Thoracic aorta (tissue), 2 donors: ENCODE results near the gene PIEZO1. TPM values are rescaled to one million over a fixed set of nuclear protein-coding genes. Genes with fewer than 3 reads are reported as not detected.

ENCODE experiments used
- ATAC-seq: fragments of 150-250 bp; one replicate; pipeline ENCODE4 v1.8.0; 2017; ENCODE audit warnings: low read depth; ENCODE audit not compliant: insufficient number of reproducible peaks, low FRiP score
- DNase-seq: peaks from one replicate; pipeline ENCODE4 v3.0.0-alpha.2; 2020; ENCODE audit warnings: low spot score
- H3K27ac ChIP-seq, 2 donors: fragments of 200-600 bp; sonication (generic); 1 replicate in 1 of 2; 2 replicates in 1 of 2; pipeline ENCODE4 v1.5.1; 2016; ENCODE audit warnings: mild to moderate bottlenecking in 2 of 2, moderate library complexity in 2 of 2
- H3K27me3 ChIP-seq: fragments of 200-600 bp; sonication (generic); replicated peaks from 2 replicates; pipeline ENCODE4 v1.6.0; 2016; ENCODE audit warnings: mild to moderate bottlenecking; ENCODE audit not compliant: insufficient read depth
- H3K36me3 ChIP-seq: fragments of 200-600 bp; sonication (generic); one replicate; pipeline ENCODE4 v1.5.1; 2016
- H3K4me1 ChIP-seq, 2 donors: fragments of 200-600 bp; sonication (generic); 1 replicate in 1 of 2; 2 replicates in 1 of 2; pipeline versions ENCODE4 v1.5.1 to v1.6.0; 2016; ENCODE audit warnings: low read depth in 2 of 2, mild to moderate bottlenecking in 1 of 2; ENCODE audit not compliant: control insufficient read depth in 1 of 2
- H3K4me3 ChIP-seq: fragments of 200-600 bp; sonication (generic); 2 replicates; pipeline ENCODE4 v1.5.1; 2016; ENCODE audit warnings: mild to moderate bottlenecking
- H3K9me3 ChIP-seq: fragments of 200-600 bp; sonication (generic); 2 replicates; pipeline ENCODE4 v1.5.1; 2016
- total RNA-seq, 2 donors: library from RNA; depleted of rRNA; stranded (reverse); fragments of >200 nt; gene quantifications; one replicate each; pipeline versions ENCODE4 v1.1.0 to v1.2.3, GENCODE V29; 2016
- TF ChIP-seq, protein P1 (sequence below): fragments of 200-600 bp; sonication (generic); IDR thresholded peaks from one replicate; pipeline ENCODE4 v1.5.1; 2019; ENCODE audit warnings: antibody characterized with exemption

The PIEZO1 gene
- total RNA-seq, 2 donors from 2014 or later = 108 to 179 TPM

DNA sequence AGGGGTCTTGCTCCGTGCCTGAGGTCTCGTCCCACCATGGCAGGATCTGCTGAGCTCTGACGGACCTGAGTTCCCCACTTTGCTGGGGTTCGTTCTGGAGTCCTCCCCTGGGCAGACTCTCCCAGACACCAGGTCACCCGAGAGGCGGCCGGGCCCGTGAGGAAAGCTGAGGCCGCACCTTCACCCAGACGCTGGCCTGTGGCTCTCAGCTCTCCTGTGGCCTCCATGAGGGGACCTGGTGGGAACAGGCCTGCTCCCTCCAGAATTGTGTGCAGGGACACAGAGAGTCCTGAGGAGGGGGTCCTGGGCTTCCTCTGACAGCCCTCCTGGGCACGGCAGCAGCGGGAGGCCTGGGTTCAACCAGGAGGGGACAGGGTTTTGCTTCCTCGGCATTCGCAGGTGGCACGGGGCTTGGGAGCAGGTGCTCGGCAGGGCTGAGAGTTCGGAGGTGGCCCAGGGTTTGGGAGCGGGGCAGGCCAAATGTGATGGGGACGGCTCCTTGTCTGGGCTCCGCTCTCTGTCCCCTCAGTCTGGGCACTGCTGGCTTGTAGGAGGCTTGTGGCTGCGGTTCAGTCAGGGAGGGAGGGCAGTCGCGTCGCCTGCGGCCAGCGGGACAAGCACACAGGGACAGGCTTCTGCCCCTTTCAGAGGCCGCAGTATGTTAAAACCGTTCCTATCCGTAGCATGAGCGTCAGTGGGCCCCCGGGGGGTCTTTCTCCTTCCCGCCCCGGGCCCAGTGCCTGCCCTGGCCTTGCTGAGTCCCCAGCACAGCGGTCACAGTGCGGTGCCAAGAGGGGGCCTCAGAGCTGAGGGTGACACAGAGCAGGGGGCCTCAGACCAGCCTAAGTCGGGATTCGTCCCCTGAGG is 90.6 kb downstream of the PIEZO1 start:
- H3K36me3 ChIP-seq = peaks cover 11% of the 10 kb centered on the region
- no peaks in the 10 kb centered on the region for H3K9me3 ChIP-seq
- H3K27me3 ChIP-seq = no peaks in the 10 kb centered on the region
- ATAC-seq = no peak
- H3K27ac ChIP-seq = no peak overlapping the region
- H3K4me3 ChIP-seq = no peak overlapping the region
- no peak for DNase-seq
- H3K4me1 ChIP-seq = no peaks in the 10 kb centered on the region
- TF ChIP-seq, protein P1, sequence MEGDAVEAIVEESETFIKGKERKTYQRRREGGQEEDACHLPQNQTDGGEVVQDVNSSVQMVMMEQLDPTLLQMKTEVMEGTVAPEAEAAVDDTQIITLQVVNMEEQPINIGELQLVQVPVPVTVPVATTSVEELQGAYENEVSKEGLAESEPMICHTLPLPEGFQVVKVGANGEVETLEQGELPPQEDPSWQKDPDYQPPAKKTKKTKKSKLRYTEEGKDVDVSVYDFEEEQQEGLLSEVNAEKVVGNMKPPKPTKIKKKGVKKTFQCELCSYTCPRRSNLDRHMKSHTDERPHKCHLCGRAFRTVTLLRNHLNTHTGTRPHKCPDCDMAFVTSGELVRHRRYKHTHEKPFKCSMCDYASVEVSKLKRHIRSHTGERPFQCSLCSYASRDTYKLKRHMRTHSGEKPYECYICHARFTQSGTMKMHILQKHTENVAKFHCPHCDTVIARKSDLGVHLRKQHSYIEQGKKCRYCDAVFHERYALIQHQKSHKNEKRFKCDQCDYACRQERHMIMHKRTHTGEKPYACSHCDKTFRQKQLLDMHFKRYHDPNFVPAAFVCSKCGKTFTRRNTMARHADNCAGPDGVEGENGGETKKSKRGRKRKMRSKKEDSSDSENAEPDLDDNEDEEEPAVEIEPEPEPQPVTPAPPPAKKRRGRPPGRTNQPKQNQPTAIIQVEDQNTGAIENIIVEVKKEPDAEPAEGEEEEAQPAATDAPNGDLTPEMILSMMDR = no peak

DNA sequence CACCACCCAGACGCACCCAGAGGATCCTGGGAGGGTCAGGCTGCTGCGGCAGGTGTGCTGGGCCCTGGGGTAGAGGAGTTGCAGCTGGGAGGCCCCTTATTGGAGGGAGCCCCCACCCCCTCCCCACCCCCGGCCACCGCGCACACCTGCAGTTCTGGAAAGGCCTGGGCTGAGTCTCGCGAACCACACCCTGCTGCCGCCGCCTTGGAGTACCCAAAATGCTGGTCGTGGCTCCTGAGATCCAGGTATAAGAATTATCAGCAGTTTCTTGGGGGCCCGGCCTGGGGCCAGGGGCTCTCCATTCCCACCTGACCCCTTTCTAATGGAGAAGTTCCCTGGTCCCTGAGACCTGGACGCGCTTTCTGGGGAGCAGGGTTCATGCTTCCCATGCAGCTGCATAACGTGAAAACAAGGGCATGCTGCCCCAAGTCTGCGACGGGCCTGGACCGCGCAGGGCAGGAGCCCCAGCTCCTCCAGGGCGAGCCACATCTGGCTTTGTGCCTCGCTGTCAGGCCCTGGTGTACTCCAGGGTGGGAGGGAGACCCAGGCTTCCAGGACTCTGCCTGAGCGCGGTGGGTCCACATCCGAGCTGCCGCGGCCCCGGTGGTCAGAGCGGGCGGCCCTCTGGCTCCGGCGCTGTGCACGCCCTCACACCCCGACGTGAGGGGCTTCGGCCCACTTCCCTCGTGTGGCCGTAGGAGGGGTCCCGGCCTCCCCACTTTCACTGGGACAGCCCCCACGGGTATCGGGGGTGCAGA is 91.4 kb downstream of the PIEZO1 start:
- Histone ChIP-seq H3K27ac (no peak overlapping the region), H3K27me3 (no peaks in the 10 kb centered on the region), H3K4me3 (no peak overlapping the region), H3K4me1 (no peaks in the 10 kb centered on the region), H3K36me3 (peaks cover 11% of the 10 kb centered on the region), H3K9me3 (no peaks in the 10 kb centered on the region)
- TF ChIP-seq, protein P1 = no peak
- DNase-seq (no peak), ATAC-seq (no peak)

GRCh38 chr16:88692861-88693260 is 92.2 kb downstream of the PIEZO1 start:
- TF ChIP-seq, protein P1 = no peak
- Histone ChIP-seq H3K27me3 (no peaks in the 10 kb centered on the region), H3K4me1 (no peaks in the 10 kb centered on the region), H3K4me3 (no peak overlapping the region), H3K27ac (no peak overlapping the region), H3K36me3 (peaks cover 5% of the 10 kb centered on the region), H3K9me3 (no peaks in the 10 kb centered on the region)
- no peak for ATAC-seq
- no peak for DNase-seq

DNA sequence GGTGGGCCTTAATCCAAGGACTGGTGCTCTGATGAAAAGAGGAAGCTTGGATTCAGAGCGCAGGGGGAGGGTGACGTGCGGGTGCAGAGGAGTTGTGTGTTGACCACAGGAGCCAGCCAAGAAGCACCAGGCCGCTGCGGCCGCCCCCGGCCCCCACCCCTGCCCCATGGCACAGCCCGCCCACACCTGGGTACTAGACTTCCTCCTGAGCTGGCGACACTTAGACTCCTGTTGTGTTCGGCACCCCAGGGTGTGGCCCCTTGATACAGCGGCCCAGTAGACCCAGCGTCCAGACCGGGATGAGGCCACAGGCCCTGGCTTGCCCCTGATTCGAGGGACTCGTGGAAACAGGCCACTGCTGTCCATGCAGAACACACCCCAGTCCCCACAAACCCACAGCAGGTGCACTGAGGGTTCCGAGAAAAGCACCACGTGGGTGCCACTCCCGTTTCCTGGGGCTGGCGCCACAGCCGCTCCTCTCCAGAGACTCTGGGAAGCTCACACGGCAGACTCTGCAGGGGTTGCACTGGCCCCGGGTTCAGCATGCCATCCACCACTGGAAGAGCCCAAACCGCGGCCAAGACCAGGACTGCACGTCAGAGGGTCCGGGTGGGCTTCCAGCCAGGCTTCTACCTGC is 93.0 kb downstream of the PIEZO1 start:
- Histone ChIP-seq H3K27me3 (no peaks in the 10 kb centered on the region), H3K4me1 (no peaks in the 10 kb centered on the region), H3K9me3 (no peaks in the 10 kb centered on the region), H3K4me3 (no peak overlapping the region), H3K27ac (no peak overlapping the region), H3K36me3 (no peaks in the 10 kb centered on the region)
- ATAC-seq = no peak
- no peak for DNase-seq
- TF ChIP-seq, protein P1 = no peak
